ENCODE measurements around the gene HOTAIR. TPM values are rescaled to one million over a fixed set of nuclear protein-coding genes. Genes with fewer than 3 reads are reported as not detected.
A peak's percentile ranks its signal among the peaks of the same experiment; 100 is the strongest.

HOTAIR gene
- total and polyA plus RNA-seq, 2 donors (not counting 1 experiment from before 2014, with no cell fraction given) = not detected

GRCh38 chr12:53988541-53989226 is 13.9 kb upstream of the HOTAIR start:
- no peaks in the 10 kb centered on the region for H3K4me1 ChIP-seq (ENCODE audit: control insufficient read depth, extremely low read depth, insufficient read depth, low read length)
- H3K27me3 ChIP-seq (ENCODE audit: control insufficient read depth, insufficient read depth, low read length) = peaks cover 88% of the 10 kb centered on the region

GRCh38 chr12:53987787-53988230 is 13.1 kb upstream of the HOTAIR start:
- no peak for DNase-seq (ENCODE audit: low read depth in 2 of 2)
- Histone ChIP-seq H3K9me3 (ENCODE audit: control insufficient read depth, insufficient read depth, low read depth, low read length) (no peaks in the 10 kb centered on the region), H2AFZ (ENCODE audit: low read length) (no peak overlapping the region), H3K4me3 (replicated peaks in 1 of 4; ENCODE audit: control extremely low read depth in 1 of 4, insufficient read depth in 1 of 4, low read depth in 3 of 4, low read length in 4 of 4) (no peak overlapping the region), H3K4me2 (ENCODE audit: extremely low read depth, insufficient read depth, low read length) (no peak overlapping the region), H3K27me3 (ENCODE audit: control insufficient read depth, insufficient read depth, low read length) (peaks cover 88% of the 10 kb centered on the region), H3K4me1 (ENCODE audit: control insufficient read depth, extremely low read depth, insufficient read depth, low read length) (no peaks in the 10 kb centered on the region), H3K9ac (ENCODE audit: insufficient read depth, low read length) (no peak overlapping the region), H3K36me3 (ENCODE audit: control insufficient read depth, insufficient read depth, low read length) (no peaks in the 10 kb centered on the region), H3K79me2 (ENCODE audit: control insufficient read depth, insufficient read depth, low read length) (no peaks in the 10 kb centered on the region), H3K27ac (ENCODE audit: insufficient read depth, low read length) (no peak overlapping the region), H4K20me1 (ENCODE audit: control insufficient read depth, extremely low read depth, insufficient read depth, low read length) (no peaks in the 10 kb centered on the region)
- no peak for TF ChIP-seq CTCF (conservative IDR thresholded peaks at IDR 0.05 in 1 of 2, IDR thresholded peaks at IDR 0.05 in 1 of 2; ENCODE audit: low read depth in 1 of 2, low read length in 2 of 2)
- no peak for TF ChIP-seq EZH2 (IDR thresholded peaks at IDR 0.05; ENCODE audit: low read length, missing control alignments)

More at GRCh38 chr12:53988541-53989226, 13.9 kb upstream of the HOTAIR start:
- Histone ChIP-seq H3K4me2 (ENCODE audit: extremely low read depth, insufficient read depth, low read length) (no peak overlapping the region), H3K27ac (ENCODE audit: insufficient read depth, low read length) (no peak overlapping the region), H3K36me3 (ENCODE audit: control insufficient read depth, insufficient read depth, low read length) (no peaks in the 10 kb centered on the region), H3K9ac (ENCODE audit: insufficient read depth, low read length) (no peak overlapping the region), H3K79me2 (ENCODE audit: control insufficient read depth, insufficient read depth, low read length) (no peaks in the 10 kb centered on the region), H4K20me1 (ENCODE audit: control insufficient read depth, extremely low read depth, insufficient read depth, low read length) (no peaks in the 10 kb centered on the region), H2AFZ (ENCODE audit: low read length) (no peak overlapping the region), H3K9me3 (ENCODE audit: control insufficient read depth, insufficient read depth, low read depth, low read length) (no peaks in the 10 kb centered on the region), H3K4me3 (replicated peaks in 1 of 4; ENCODE audit: control extremely low read depth in 1 of 4, insufficient read depth in 1 of 4, low read depth in 3 of 4, low read length in 4 of 4) (no peak overlapping the region)
- DNase-seq (ENCODE audit: low read depth in 2 of 2) = no peak
- TF ChIP-seq EZH2 (IDR thresholded peaks at IDR 0.05; ENCODE audit: low read length, missing control alignments) = no peak
- no peak for TF ChIP-seq CTCF (conservative IDR thresholded peaks at IDR 0.05 in 1 of 2, IDR thresholded peaks at IDR 0.05 in 1 of 2; ENCODE audit: low read depth in 1 of 2, low read length in 2 of 2)

- no peaks in the 10 kb centered on the region for H3K36me3 ChIP-seq (ENCODE audit: control insufficient read depth, insufficient read depth, low read length)
- no peaks in the 10 kb centered on the region for H3K79me2 ChIP-seq (ENCODE audit: control insufficient read depth, insufficient read depth, low read length)
- no peak overlapping the region for H3K4me2 ChIP-seq (ENCODE audit: extremely low read depth, insufficient read depth, low read length)
- H3K27ac ChIP-seq (ENCODE audit: insufficient read depth, low read length) = no peak overlapping the region
- no peaks in the 10 kb centered on the region for H3K9me3 ChIP-seq (ENCODE audit: control insufficient read depth, insufficient read depth, low read depth, low read length)
- H4K20me1 ChIP-seq (ENCODE audit: control insufficient read depth, extremely low read depth, insufficient read depth, low read length) = no peaks in the 10 kb centered on the region
- DNase-seq (ENCODE audit: low read depth in 2 of 2) = no peak
- H2AFZ ChIP-seq (ENCODE audit: low read length) = no peak overlapping the region
- peak; percentile 86 for TF ChIP-seq EZH2 (IDR thresholded peaks at IDR 0.05; ENCODE audit: low read length, missing control alignments)
- TF ChIP-seq CTCF (conservative IDR thresholded peaks at IDR 0.05 in 1 of 2, IDR thresholded peaks at IDR 0.05 in 1 of 2; ENCODE audit: low read depth in 1 of 2, low read length in 2 of 2) = no peak
- H3K4me3 ChIP-seq (replicated peaks in 1 of 4; ENCODE audit: control extremely low read depth in 1 of 4, insufficient read depth in 1 of 4, low read depth in 3 of 4, low read length in 4 of 4) = no peak overlapping the region
- H3K4me1 ChIP-seq (ENCODE audit: control insufficient read depth, extremely low read depth, insufficient read depth, low read length) = no peaks in the 10 kb centered on the region
- no peak overlapping the region for H3K9ac ChIP-seq (ENCODE audit: insufficient read depth, low read length)
- H3K27me3 ChIP-seq (ENCODE audit: control insufficient read depth, insufficient read depth, low read length) = peaks cover 89% of the 10 kb centered on the region
Observed at GRCh38 chr12:53986686-53987483, 12.1 kb upstream of the HOTAIR start.
